ENCODE data around the gene BICC1.

- TF ChIP-seq CTCF (IDR thresholded peaks at IDR 0.05; ENCODE audit: control extremely low read depth in 1 of 3, insufficient read depth in 1 of 3, low read depth in 1 of 3, low read length in 3 of 3) (no peak), ATF3 (IDR thresholded peaks at IDR 0.05; ENCODE audit: insufficient read depth, low read depth, low read length) (no peak), EZH2 (IDR thresholded peaks at IDR 0.05; ENCODE audit: low read depth, low read length, severe bottlenecking) (no peak), SP2 (IDR thresholded peaks at IDR 0.05; ENCODE audit: low read length) (no peak), YY1 (IDR thresholded peaks at IDR 0.05; ENCODE audit: low read depth, low read length) (no peak), POLR2A (IDR thresholded peaks at IDR 0.05; ENCODE audit: control extremely low read depth in 1 of 2, low read depth in 2 of 2, low read length in 2 of 2) (no peak), POLR2AphosphoS5 (IDR thresholded peaks at IDR 0.05; ENCODE audit: low read depth, low read length) (no peak)
Measured at GRCh38 chr10:58586282-58587245, 73.9 kb downstream of the BICC1 start.
